ENCODE results near the gene COL15A1.

The COL15A1 gene

DNA sequence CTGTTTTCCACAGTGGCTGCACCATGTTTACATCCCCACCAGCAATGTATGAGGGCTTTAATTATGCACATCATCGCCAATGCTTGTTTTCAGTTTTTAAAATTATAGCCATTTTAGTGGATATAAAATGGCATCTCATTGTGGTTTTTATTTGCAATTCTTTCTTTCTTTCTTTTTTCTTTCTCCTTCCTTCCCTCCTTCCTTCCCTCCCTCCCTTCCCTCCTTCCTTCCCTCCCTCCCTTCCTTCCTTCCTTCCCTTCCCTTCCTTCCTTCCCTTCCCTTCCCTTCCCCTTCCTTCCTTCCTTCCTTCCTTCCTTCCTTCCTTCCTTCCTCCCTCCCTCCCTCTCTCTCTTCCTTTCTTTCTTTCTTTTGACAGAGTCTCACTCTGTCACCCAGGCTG lies 6.6 kb downstream of the COL15A1 start:
- DNase-seq (ENCODE audit: low read depth, low spot score), result no peak
- no peak overlapping the region for H3K4me3 ChIP-seq (ENCODE audit: low read depth, low read length)
- TF ChIP-seq, protein P1, sequence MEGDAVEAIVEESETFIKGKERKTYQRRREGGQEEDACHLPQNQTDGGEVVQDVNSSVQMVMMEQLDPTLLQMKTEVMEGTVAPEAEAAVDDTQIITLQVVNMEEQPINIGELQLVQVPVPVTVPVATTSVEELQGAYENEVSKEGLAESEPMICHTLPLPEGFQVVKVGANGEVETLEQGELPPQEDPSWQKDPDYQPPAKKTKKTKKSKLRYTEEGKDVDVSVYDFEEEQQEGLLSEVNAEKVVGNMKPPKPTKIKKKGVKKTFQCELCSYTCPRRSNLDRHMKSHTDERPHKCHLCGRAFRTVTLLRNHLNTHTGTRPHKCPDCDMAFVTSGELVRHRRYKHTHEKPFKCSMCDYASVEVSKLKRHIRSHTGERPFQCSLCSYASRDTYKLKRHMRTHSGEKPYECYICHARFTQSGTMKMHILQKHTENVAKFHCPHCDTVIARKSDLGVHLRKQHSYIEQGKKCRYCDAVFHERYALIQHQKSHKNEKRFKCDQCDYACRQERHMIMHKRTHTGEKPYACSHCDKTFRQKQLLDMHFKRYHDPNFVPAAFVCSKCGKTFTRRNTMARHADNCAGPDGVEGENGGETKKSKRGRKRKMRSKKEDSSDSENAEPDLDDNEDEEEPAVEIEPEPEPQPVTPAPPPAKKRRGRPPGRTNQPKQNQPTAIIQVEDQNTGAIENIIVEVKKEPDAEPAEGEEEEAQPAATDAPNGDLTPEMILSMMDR (IDR thresholded peaks at IDR 0.05; ENCODE audit: low read depth, low read length), result no peak
- in situ Hi-C loops (cut with HindIII; ENCODE audit: low sequenced_read_pairs), result no loop called here

DNA sequence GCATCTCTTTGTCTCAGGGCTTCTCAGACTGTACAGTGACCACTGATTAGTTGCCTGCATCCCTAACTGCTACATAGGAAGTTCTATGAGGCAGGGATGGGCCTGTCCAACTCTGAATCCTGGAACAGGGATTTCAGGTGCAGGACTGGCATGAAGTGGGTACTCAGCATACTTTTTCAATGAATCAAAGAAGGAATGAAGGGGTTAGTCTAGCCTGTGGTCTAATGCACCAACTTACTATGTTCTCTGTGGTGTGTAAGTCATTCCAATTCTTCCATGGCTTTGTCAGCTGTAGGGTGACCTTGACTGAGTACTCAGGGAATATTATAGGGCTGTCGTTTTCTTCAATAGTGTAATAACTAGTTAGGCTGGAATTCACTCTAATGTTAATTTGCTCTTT lies 8.3 kb downstream of the COL15A1 start:
- TF ChIP-seq, protein P1 (IDR thresholded peaks at IDR 0.05; ENCODE audit: low read depth, low read length), result no peak
- no peak for DNase-seq (ENCODE audit: low read depth, low spot score)
- in situ Hi-C loops (cut with HindIII; ENCODE audit: low sequenced_read_pairs), result no loop called here
- no peak overlapping the region for H3K4me3 ChIP-seq (ENCODE audit: low read depth, low read length)

DNA sequence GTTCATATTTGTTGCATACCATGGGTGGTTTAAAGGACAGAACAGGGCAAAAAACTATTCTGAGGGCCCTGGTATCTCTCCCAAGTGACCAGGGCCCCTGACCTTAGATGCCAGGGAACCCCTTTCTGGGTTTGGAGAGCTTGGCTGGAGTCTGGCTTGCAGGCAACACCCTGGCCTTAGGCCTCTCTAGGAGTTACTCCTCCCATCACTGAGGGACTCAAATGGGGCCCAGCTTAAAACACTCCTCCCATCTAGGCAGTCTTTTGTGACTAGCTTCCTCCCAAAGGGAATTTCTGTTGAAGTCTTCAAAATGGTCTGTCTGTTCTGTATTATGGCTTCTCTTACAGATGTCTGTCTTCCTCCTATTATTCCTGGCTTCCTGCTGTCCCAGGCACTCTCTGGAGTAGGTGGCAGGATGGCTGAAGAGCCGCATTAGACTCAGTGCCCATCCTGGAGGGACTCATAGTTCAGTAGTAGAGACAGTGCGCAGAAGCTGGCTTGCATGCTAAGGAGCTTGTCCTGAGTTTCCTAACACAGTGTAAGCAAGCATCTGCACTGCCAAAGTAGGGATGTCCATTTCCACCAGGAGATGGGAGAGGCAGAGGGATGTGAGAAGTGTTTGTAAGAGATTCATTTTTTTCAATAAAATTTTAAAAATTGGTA lies 10.0 kb downstream of the COL15A1 start:
- TF ChIP-seq, protein P1 (IDR thresholded peaks at IDR 0.05; ENCODE audit: low read depth, low read length), result no peak
- in situ Hi-C loops (cut with HindIII; ENCODE audit: low sequenced_read_pairs), result no loop called here
- H3K4me3 ChIP-seq (ENCODE audit: low read depth, low read length), result no peak overlapping the region
- no peak for DNase-seq (ENCODE audit: low read depth, low spot score)

DNA sequence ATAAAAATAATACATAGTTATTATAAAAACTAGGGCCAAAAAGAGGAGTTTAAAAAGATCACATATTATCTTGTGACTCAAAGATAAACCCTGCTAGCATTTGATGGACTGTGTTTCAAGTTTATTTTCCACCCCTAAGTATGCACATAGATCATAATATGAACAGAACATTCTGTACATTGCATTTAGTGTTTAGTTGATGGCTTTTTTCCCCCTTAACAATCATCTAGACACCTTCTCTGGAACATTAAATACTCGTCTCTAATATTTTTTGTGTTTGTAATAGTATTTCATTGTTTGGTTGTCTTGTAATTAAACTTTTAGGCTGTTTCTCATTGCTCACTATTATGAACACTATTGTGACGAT lies 10.5 kb downstream of the COL15A1 start:
- TF ChIP-seq, protein P1 (IDR thresholded peaks at IDR 0.05; ENCODE audit: low read depth, low read length), result no peak
- DNase-seq (ENCODE audit: low read depth, low spot score), result no peak
- H3K4me3 ChIP-seq (ENCODE audit: low read depth, low read length), result no peak overlapping the region
- in situ Hi-C loops (cut with HindIII; ENCODE audit: low sequenced_read_pairs), result no loop called here

DNA sequence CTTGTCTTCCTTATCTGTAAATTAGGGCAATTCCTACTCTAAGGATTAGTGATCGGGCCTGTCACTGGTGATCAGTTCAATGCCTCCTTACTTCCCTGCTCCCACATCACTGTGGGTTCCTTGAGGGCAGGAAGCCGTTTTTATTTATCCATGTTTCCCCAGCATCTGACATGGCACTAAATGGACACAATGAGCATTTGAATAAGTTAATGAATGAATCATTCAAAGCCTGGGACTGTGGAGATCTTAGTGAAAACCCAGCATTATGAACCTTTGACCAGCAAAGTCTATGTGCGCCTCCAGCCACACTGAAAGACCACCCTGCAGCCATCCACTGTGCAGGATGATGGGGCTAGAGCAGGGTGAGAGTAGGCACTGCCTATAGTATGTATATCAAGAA lies 11.6 kb downstream of the COL15A1 start:
- no peak for DNase-seq (ENCODE audit: low read depth, low spot score)
- TF ChIP-seq, protein P1 (IDR thresholded peaks at IDR 0.05; ENCODE audit: low read depth, low read length), result no peak
- in situ Hi-C loops (cut with HindIII; ENCODE audit: low sequenced_read_pairs), result no loop called here
- no peak overlapping the region for H3K4me3 ChIP-seq (ENCODE audit: low read depth, low read length)

DNA sequence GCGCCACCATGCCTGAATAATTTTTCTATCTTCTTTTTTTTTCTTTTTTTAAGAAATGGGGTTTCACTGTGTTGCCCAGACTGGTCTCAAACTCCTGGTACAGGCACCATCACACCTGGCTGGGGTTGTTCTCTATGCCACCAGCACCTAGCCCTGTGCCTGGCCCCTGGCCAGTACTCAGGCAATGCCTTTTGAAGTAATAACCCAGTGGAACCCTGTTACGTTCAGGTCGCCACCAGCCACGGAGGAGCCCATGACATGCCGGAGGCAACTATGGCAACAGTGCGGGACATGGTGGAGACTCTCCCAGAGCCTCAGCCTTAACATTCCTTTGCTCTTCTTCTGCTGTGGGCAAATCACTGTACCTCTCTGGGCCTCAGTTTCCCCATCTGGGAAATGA lies 14.1 kb downstream of the COL15A1 start:
- DNase-seq (ENCODE audit: low read depth, low spot score), result no peak
- in situ Hi-C loops (cut with HindIII; ENCODE audit: low sequenced_read_pairs), result no loop called here
- TF ChIP-seq, protein P1 (IDR thresholded peaks at IDR 0.05; ENCODE audit: low read depth, low read length), result no peak
- no peak overlapping the region for H3K4me3 ChIP-seq (ENCODE audit: low read depth, low read length)
